Pancreas (tissue), 10 donors: ENCODE results near the gene CLDN15. TPM values are rescaled to one million over a fixed set of nuclear protein-coding genes. Genes with fewer than 3 reads are reported as not detected.
A peak's percentile ranks its signal among the peaks of the same experiment; 100 is the strongest.

ENCODE experiments used
- ATAC-seq, 4 donors: fragments of 200-7000 bp; cut with Tn5 transposase; one replicate each; pipeline versions ENCODE4 v1.8.0 to v1.9.1; 2020; ENCODE audit warnings: mild to moderate bottlenecking in 4 of 4, moderate library complexity in 4 of 4
- DNase-seq, 6 donors: peaks; one replicate each; pipeline ENCODE4 v3.0.0-alpha.2; 2020
- FAIRE-seq: peaks from 2 replicates; lab custom pipeline; 2012; peaks lifted over from hg19 to GRCh38; lab: Jason Lieb, UNC
- H3K27ac ChIP-seq, 4 donors: fragments of 200-600 bp; sonication (generic); 1 replicate in 3 of 4; 2 replicates in 1 of 4; pipeline versions ENCODE4 v1.5.0 to v1.8.0; 2020
- H3K27me3 ChIP-seq, 4 donors: fragments of 200-600 bp; one replicate each; pipeline ENCODE4 v1.8.0; 2021
- H3K36me3 ChIP-seq, 3 donors: fragments of 200-600 bp; sonication (generic) in 1 of 3; one replicate each; pipeline versions ENCODE4 v1.5.0 to v1.8.0; 2020 to 2021
- H3K4me1 ChIP-seq, 3 donors: fragments of 200-600 bp; one replicate each; pipeline ENCODE4 v1.8.0; 2021
- H3K4me3 ChIP-seq, 4 donors: fragments of 200-600 bp; sonication (generic) in 2 of 4; one replicate each; pipeline versions ENCODE4 v1.5.0 to v1.8.0; 2020 to 2021
- H3K9me3 ChIP-seq, 4 donors: fragments of 200-600 bp; one replicate each; pipeline ENCODE4 v1.8.0; 2021
- WGBS, 2 donors: extraction: QIAGEN DNeasy Blood & Tissue Kit; methylation state at CpG; one replicate each; pipeline ENCODE4 v1.1.7; 2013; 5-methylcytosine and 5-hydroxymethylcytosine counted together
- intact Hi-C, 3 donors: fragments of 100-400 bp; cut with DNase I; formaldehyde crosslinking; loops; one replicate each; pipeline versions ENCODE4 v1.11.1 to v1.14.2; 2022
- polyA plus RNA-seq, 2 donors: library from polyadenylated mRNA; stranded (reverse); fragments of 200-250 nt; gene quantifications; one replicate each; pipeline ENCODE4 v1.2.3, GENCODE V29; 2013
- total RNA-seq, 6 donors: library from RNA; stranded (reverse); fragmentation: NEBNext Ultra II Directional in 4 of 6; extraction: Animal tissue kit (Norgen Biotek cat#: 25700) in 4 of 6; gene quantifications; one replicate each; pipeline versions ENCODE4 v1.2.1 to v1.2.4, GENCODE V29; 2021 to 2023
- TF ChIP-seq, protein P1 (sequence below), 4 donors: fragments of 200-600 bp; sonication (generic) in 3 of 4; IDR thresholded peaks; one replicate each; pipeline versions ENCODE4 v1.5.0 to v1.8.0; 2021; ENCODE audit warnings: antibody characterized with exemption in 4 of 4
- donor health status: healthy with polysubstance abuse.
- donor health status: DM: no; HTN: no; CAD: no; lungs with moderate emphysema.
- donor health status: DM: no; HTN: no; CAD: no.
- donor health status: control.
- donor health status: control.
- donor health status: Bipolar disorder and iron deficiency.
- donor health status: DM: yes; HTN: yes; CAD: no.
- donor health status: DM: no; HTN: no; CAD: no.
- donor health status: DM: no; HTN: no; CAD: no.
- donor health status: DM: yes; HTN: yes; CAD: no.

The CLDN15 gene
- total and polyA plus RNA-seq, 8 donors, result 2.2 to 15.2 (median 2.9) TPM

DNA sequence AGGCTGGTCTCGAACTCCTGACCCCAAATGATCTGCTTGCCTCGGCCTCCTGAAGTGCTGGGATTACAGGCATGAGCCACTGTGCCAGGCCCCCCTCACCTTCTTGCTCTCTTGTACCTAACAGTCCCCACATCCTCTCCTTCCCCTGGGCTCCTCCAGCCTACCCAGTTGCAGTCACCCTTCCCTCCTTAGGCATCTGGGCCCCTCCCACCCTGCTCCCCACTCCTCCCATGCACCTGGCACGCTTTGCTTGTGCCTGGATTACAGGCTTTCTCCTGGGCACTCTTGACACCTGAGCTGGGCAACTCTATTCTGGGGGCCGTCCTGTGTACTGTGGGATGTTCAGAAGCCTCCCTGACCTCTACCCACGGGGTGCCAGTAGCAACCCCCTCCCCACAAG, 3.0 kb downstream of the CLDN15 start:
- FAIRE-seq (no peak), DNase-seq (no peak), ATAC-seq (no peak)
- intact Hi-C loops, result no loop called here
- TF ChIP-seq, protein P1, sequence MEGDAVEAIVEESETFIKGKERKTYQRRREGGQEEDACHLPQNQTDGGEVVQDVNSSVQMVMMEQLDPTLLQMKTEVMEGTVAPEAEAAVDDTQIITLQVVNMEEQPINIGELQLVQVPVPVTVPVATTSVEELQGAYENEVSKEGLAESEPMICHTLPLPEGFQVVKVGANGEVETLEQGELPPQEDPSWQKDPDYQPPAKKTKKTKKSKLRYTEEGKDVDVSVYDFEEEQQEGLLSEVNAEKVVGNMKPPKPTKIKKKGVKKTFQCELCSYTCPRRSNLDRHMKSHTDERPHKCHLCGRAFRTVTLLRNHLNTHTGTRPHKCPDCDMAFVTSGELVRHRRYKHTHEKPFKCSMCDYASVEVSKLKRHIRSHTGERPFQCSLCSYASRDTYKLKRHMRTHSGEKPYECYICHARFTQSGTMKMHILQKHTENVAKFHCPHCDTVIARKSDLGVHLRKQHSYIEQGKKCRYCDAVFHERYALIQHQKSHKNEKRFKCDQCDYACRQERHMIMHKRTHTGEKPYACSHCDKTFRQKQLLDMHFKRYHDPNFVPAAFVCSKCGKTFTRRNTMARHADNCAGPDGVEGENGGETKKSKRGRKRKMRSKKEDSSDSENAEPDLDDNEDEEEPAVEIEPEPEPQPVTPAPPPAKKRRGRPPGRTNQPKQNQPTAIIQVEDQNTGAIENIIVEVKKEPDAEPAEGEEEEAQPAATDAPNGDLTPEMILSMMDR (IDR thresholded peaks at IDR 0.05), result no peak
- 73 to 88% methylated on average over 5 of the region's 5 CpGs for WGBS, 2 donors
- H3K4me3 ChIP-seq, result no peak overlapping the region
- peaks cover 0 to 5% (median 0%) of the 10 kb centered on the region in 3 donors for H3K36me3 ChIP-seq
- H3K27ac ChIP-seq, result no peak overlapping the region
- H3K9me3 ChIP-seq, result no peaks in the 10 kb centered on the region
- H3K4me1 ChIP-seq, result peaks cover 0 to 4% (median 2%) of the 10 kb centered on the region in 3 donors
- H3K27me3 ChIP-seq, result no peaks in the 10 kb centered on the region

DNA sequence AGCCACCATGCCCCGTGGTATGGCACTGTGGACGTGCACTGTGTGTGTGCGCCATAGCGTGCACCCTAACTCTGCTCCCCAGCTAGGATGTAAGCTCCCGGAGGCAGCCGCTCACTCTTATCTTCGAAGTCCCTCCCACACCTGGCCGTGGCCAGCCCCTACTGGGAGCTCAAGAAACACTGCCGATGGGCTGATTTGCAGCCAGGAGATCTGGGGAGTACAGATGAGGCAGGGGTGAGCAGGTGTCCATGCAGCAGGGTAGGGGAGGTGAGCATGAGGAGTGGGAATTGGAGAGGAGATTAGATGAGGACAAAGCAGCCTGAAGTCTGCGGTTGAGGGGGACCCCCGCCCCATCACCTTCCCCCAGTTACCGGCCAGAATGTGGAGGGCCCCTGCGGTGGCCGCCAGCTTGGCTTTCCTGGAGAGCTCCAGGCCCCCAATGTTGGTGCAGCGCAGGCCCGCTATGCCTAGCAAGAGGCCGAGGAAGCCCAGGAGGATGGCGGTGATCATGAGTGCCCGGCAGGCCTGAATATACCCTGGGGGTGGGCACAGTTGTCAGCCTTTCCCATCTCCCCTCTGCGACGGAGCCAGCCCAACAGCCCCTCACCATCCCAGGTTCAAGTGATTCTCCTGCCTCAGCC, 3.6 kb downstream of the CLDN15 start:
- 76 to 82% methylated on average over 21 of the region's 21 CpGs for WGBS, 2 donors
- no peak overlapping the region for H3K4me3 ChIP-seq
- H3K4me1 ChIP-seq, result peaks cover 0 to 4% (median 2%) of the 10 kb centered on the region in 3 donors
- DNase-seq (peak in 1 of 6 donors; percentile 65), FAIRE-seq (no peak), ATAC-seq (no peak)
- H3K36me3 ChIP-seq, result no peaks in the 10 kb centered on the region
- intact Hi-C loops, result no loop called here
- H3K27ac ChIP-seq, result no peak overlapping the region
- H3K27me3 ChIP-seq, result no peaks in the 10 kb centered on the region
- TF ChIP-seq, protein P1 (IDR thresholded peaks at IDR 0.05), result no peak
- no peaks in the 10 kb centered on the region for H3K9me3 ChIP-seq

DNA sequence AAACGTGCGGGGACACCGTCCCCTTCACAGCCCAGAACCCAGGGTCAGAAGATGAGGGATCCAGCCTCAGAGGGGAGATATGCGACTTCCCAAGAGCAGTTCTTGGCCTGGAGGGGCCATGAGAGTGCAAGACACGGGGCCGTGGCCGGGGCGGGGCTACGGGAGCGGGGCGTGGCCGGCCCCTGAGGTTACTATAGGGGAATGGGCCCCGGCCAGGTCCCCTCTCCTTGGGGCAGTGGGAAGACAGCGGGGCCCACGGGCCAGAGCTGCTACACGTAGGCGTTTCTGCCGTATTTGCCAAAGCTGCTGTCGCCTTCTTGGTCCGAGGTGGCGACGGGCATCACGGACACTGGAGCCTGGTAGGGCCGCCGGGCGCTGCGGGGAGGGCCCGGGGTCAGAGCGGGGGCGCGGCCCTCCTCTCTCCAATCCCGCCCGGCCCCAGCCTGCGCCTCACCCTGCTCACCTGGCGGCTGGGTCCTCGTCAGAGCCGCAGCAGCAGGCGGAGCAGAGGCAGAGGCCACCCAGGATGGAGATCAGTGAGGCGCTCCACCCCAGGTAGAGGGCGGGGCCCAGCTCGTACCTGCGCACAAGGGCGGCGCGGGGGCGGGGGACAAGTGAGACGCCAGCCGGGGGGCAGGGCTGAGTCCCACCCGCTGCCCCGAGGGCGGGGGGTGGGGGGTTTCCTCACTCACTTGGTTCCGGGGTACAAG, 5.3 kb downstream of the CLDN15 start:
- Histone ChIP-seq H3K9me3 (no peaks in the 10 kb centered on the region), H3K4me1 (peaks cover 0 to 4% (median 2%) of the 10 kb centered on the region in 3 donors), H3K27me3 (no peaks in the 10 kb centered on the region), H3K27ac (peak overlapping the region; percentile 66 to 89 (median 70)), H3K36me3 (no peaks in the 10 kb centered on the region), H3K4me3 (peak overlapping the region; percentile 23 to 57 (median 44))
- WGBS, 2 donors, result 7 to 9% methylated on average over 47 to 52 of the region's 52 CpGs
- ATAC-seq (peak; percentile 88 to 90 (median 89)), DNase-seq (peak; percentile 67 to 91 (median 78)), FAIRE-seq (no peak)
- TF ChIP-seq, protein P1 (IDR thresholded peaks at IDR 0.05), result no peak
- intact Hi-C loops, result no loop called here

DNA sequence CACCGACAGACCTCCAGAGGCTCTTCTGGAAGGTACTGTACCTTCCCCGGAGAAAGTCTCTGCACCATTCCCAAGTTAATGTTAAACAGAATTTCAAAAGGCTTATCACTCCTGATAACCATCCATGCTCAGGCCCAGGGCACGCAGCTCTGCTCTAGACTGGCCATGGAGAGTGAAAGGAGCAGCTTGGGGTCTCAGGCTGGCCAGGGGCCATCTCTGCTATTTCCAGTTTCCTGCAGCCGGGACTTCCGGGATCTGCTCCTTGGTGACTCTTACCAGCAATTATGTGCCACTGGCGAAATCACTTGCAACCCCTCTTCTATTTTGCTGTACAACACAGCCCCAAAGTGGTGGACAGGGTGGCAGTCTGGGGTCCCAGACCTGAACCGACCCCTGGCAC, 6.0 kb downstream of the CLDN15 start:
- H3K4me3 ChIP-seq, result peak overlapping the region in 3 of 4 donors; percentile 23 to 57 (median 51)
- no peaks in the 10 kb centered on the region for H3K36me3 ChIP-seq
- H3K4me1 ChIP-seq, result peaks cover 0 to 4% (median 2%) of the 10 kb centered on the region in 3 donors
- FAIRE-seq (no peak), ATAC-seq (peak; percentile 9 to 57 (median 39)), DNase-seq (no peak)
- intact Hi-C loops, result no loop called here
- H3K27ac ChIP-seq, result peak overlapping the region; percentile 66 to 89 (median 70)
- WGBS, 2 donors, result 8 to 9% methylated on average over 7 of the region's 7 CpGs
- H3K9me3 ChIP-seq, result no peaks in the 10 kb centered on the region
- TF ChIP-seq, protein P1 (IDR thresholded peaks at IDR 0.05), result no peak
- no peaks in the 10 kb centered on the region for H3K27me3 ChIP-seq
